GM23248 (cell line): ENCODE measurements around the gene TCEA2.

Source experiments
- EZH2 ChIP-seq: fragments of 200-600 bp; sonication (generic); IDR thresholded peaks from 2 replicates; pipeline ENCODE4 v1.6.1; 2018; ENCODE audit warnings: antibody characterized with exemption, mild to moderate bottlenecking; ENCODE audit not compliant: insufficient read depth, poor library complexity, severe bottlenecking
- EZH2phosphoT487 ChIP-seq: fragments of 200-600 bp; sonication (generic); IDR thresholded peaks from 2 replicates; pipeline ENCODE4 v1.6.1; 2018; ENCODE audit warnings: antibody characterized with exemption, moderate library complexity, mild to moderate bottlenecking, low read depth; ENCODE audit not compliant: insufficient read depth

DNA sequence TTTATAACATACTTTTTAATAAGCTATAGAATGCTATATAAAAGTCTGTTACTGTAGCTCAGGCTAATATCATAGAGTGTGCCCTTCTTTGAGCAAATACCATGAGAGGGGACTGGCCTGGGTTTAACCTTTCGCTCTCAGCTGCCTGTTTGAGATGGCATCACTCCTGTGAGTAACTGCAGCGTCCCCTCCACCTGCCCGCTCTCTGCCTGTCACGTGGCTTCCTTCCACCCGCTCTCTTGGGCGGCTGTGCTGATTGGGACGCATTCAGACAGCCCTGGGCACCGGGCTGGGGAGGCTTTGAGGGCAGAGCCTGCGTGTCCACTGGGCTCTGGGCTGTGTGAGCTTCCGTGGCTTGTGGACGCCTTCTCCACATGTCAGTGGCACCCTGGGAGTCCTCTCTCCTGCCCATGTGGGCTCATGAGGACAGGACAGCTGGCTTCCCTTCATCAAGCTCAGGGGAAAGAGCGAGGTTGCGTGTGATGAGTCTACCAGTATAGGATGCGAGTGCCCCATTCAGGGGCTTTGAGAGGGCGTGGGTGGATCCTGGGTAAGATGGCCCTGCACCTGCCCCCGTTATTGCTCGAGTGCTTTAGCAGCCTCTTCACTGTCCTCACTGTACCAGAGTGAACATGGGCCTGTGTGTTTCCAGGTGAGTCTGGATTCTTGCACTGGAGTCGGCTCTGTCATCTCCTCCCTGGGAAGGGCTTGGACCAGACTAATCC is 37.7 kb upstream of the TCEA2 start:
- no peak for TF ChIP-seq EZH2phosphoT487
- TF ChIP-seq EZH2, result no peak
